ENCODE data around the gene ZFPM1.

Gene ZFPM1

GRCh38 chr16:88434746-88435145 lies 18.3 kb upstream of the ZFPM1 start:
- Histone ChIP-seq H3K9ac (ENCODE audit: insufficient read length) (no peak overlapping the region), H3K27ac (no peak overlapping the region), H3K4me3 (no peak overlapping the region), H3K36me3 (ENCODE audit: insufficient read depth, low read length) (no peaks in the 10 kb centered on the region), H3K9me3 (ENCODE audit: low read depth, low read length) (no peaks in the 10 kb centered on the region)
- no peak for DNase-seq (ENCODE audit: low read depth, low spot score)
- TF ChIP-seq FOXP2 (optimal IDR thresholded peaks at IDR 0.05; ENCODE audit: control extremely low read depth, extremely low read length, insufficient read depth), result no peak
- no peak for TF ChIP-seq POLR2AphosphoS5 (IDR thresholded peaks at IDR 0.05; ENCODE audit: borderline replicate concordance, low read depth, low read length)
- TF ChIP-seq EZH2 (IDR thresholded peaks at IDR 0.05), result no peak

GRCh38 chr16:88435437-88436355 lies 17.4 kb upstream of the ZFPM1 start:
- Histone ChIP-seq H3K4me3 (no peak overlapping the region), H3K9me3 (ENCODE audit: low read depth, low read length) (no peaks in the 10 kb centered on the region), H3K36me3 (ENCODE audit: insufficient read depth, low read length) (no peaks in the 10 kb centered on the region), H3K27ac (no peak overlapping the region), H3K9ac (ENCODE audit: insufficient read length) (no peak overlapping the region)
- TF ChIP-seq FOXP2 (optimal IDR thresholded peaks at IDR 0.05; ENCODE audit: control extremely low read depth, extremely low read length, insufficient read depth) (no peak), POLR2AphosphoS5 (IDR thresholded peaks at IDR 0.05; ENCODE audit: borderline replicate concordance, low read depth, low read length) (no peak), EZH2 (IDR thresholded peaks at IDR 0.05) (no peak)
- no peak for DNase-seq (ENCODE audit: low read depth, low spot score)

- H3K9me3 ChIP-seq (ENCODE audit: low read depth, low read length), result no peaks in the 10 kb centered on the region
- no peak overlapping the region for H3K27ac ChIP-seq
- no peak for DNase-seq (ENCODE audit: low read depth, low spot score)
- H3K36me3 ChIP-seq (ENCODE audit: insufficient read depth, low read length), result no peaks in the 10 kb centered on the region
- no peak overlapping the region for H3K4me3 ChIP-seq
- no peak for TF ChIP-seq FOXP2 (optimal IDR thresholded peaks at IDR 0.05; ENCODE audit: control extremely low read depth, extremely low read length, insufficient read depth)
- no peak for TF ChIP-seq EZH2 (IDR thresholded peaks at IDR 0.05)
- no peak for TF ChIP-seq POLR2AphosphoS5 (IDR thresholded peaks at IDR 0.05; ENCODE audit: borderline replicate concordance, low read depth, low read length)
- no peak overlapping the region for H3K9ac ChIP-seq (ENCODE audit: insufficient read length)
These were observed 16.3 kb upstream of the ZFPM1 start for GRCh38 chr16:88436796-88437195.

DNA sequence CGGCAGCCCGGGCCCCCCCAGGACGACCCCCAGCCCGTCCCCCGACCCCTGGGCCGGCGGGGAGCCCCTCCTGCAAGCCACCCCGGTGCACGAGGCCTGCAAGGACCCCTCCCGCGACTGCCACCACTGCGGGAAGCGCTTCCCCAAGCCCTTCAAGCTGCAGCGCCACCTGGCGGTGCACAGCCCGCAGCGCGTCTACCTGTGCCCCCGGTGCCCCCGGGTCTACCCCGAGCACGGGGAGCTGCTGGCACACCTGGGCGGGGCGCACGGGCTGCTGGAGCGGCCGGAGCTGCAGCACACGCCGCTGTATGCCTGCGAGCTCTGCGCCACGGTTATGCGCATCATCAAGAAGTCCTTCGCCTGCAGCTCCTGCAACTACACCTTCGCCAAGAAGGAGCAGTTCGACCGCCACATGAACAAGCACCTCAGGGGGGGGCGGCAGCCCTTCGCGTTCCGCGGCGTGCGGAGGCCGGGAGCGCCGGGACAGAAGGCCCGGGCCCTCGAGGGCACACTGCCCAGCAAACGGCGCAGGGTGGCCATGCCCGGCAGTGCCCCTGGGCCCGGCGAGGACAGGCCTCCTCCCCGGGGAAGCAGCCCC lies 15.6 kb upstream of the ZFPM1 start:
- H3K4me3 ChIP-seq, result no peak overlapping the region
- no peaks in the 10 kb centered on the region for H3K9me3 ChIP-seq (ENCODE audit: low read depth, low read length)
- no peak for DNase-seq (ENCODE audit: low read depth, low spot score)
- H3K36me3 ChIP-seq (ENCODE audit: insufficient read depth, low read length), result no peaks in the 10 kb centered on the region
- TF ChIP-seq EZH2 (IDR thresholded peaks at IDR 0.05), result no peak
- no peak for TF ChIP-seq FOXP2 (optimal IDR thresholded peaks at IDR 0.05; ENCODE audit: control extremely low read depth, extremely low read length, insufficient read depth)
- no peak for TF ChIP-seq POLR2AphosphoS5 (IDR thresholded peaks at IDR 0.05; ENCODE audit: borderline replicate concordance, low read depth, low read length)
- H3K27ac ChIP-seq, result no peak overlapping the region
- H3K9ac ChIP-seq (ENCODE audit: insufficient read length), result no peak overlapping the region

DNA sequence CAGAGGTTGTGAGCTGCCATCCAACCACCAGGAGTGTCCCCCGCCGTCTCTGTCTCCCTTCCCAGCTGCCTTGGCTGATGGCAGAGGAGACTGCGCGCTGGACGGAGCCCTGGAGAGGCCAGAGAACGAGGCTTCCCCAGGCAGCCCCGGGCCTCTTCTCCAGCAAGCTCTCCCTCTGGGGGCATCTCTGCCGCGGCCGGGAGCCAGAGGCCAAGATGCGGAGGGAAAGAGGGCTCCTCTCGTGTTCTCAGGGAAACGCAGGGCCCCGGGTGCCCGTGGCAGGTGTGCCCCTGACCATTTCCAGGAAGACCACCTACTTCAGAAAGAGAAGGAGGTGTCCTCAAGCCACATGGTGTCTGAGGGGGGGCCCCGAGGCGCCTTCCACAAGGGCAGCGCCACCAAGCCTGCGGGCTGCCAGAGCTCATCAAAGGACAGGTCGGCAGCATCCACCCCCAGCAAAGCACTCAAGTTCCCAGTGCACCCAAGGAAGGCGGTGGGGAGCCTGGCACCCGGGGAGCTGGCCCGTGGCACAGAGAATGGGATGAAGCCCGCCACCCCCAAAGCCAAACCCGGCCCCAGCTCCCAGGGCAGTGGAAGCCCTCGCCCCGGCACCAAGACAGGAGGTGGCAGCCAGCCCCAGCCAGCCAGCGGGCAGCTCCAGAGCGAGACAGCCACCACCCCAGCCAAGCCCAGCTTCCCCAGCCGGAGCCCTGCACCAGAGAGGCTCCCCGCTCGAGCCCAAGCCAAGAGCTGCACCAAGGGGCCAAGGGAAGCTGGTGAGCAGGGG lies 14.8 kb upstream of the ZFPM1 start:
- Histone ChIP-seq H3K36me3 (ENCODE audit: insufficient read depth, low read length) (no peaks in the 10 kb centered on the region), H3K9ac (ENCODE audit: insufficient read length) (no peak overlapping the region), H3K9me3 (ENCODE audit: low read depth, low read length) (no peaks in the 10 kb centered on the region), H3K27ac (no peak overlapping the region), H3K4me3 (no peak overlapping the region)
- no peak for DNase-seq (ENCODE audit: low read depth, low spot score)
- no peak for TF ChIP-seq FOXP2 (optimal IDR thresholded peaks at IDR 0.05; ENCODE audit: control extremely low read depth, extremely low read length, insufficient read depth)
- no peak for TF ChIP-seq POLR2AphosphoS5 (IDR thresholded peaks at IDR 0.05; ENCODE audit: borderline replicate concordance, low read depth, low read length)
- no peak for TF ChIP-seq EZH2 (IDR thresholded peaks at IDR 0.05)

DNA sequence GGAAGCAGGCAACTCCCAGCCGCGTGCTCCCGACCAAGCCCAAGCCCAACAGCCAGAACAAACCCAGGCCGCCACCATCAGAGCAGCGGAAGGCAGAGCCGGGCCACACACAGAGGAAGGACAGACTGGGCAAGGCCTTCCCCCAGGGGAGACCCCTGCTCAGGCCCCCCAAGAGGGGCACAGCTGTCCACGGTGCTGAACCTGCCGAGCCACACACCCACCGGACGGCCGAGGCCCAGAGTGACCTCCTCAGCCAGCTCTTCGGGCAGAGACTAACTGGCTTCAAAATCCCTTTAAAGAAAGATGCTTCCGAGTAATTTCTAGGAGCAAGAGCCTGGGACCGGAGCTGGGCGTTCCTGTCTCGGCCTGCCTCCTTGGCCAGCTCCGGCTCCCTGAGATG lies 14.1 kb upstream of the ZFPM1 start:
- Histone ChIP-seq H3K36me3 (ENCODE audit: insufficient read depth, low read length) (no peaks in the 10 kb centered on the region), H3K27ac (no peak overlapping the region), H3K4me3 (no peak overlapping the region), H3K9me3 (ENCODE audit: low read depth, low read length) (no peaks in the 10 kb centered on the region), H3K9ac (ENCODE audit: insufficient read length) (no peak overlapping the region)
- no peak for DNase-seq (ENCODE audit: low read depth, low spot score)
- TF ChIP-seq POLR2AphosphoS5 (IDR thresholded peaks at IDR 0.05; ENCODE audit: borderline replicate concordance, low read depth, low read length) (no peak), FOXP2 (optimal IDR thresholded peaks at IDR 0.05; ENCODE audit: control extremely low read depth, extremely low read length, insufficient read depth) (no peak), EZH2 (IDR thresholded peaks at IDR 0.05) (no peak)

GRCh38 chr16:88439706-88440105 lies 13.4 kb upstream of the ZFPM1 start:
- Histone ChIP-seq H3K4me3 (no peak overlapping the region), H3K9ac (ENCODE audit: insufficient read length) (no peak overlapping the region), H3K27ac (no peak overlapping the region), H3K36me3 (ENCODE audit: insufficient read depth, low read length) (no peaks in the 10 kb centered on the region), H3K9me3 (ENCODE audit: low read depth, low read length) (no peaks in the 10 kb centered on the region)
- TF ChIP-seq EZH2 (IDR thresholded peaks at IDR 0.05) (no peak), FOXP2 (optimal IDR thresholded peaks at IDR 0.05; ENCODE audit: control extremely low read depth, extremely low read length, insufficient read depth) (no peak), POLR2AphosphoS5 (IDR thresholded peaks at IDR 0.05; ENCODE audit: borderline replicate concordance, low read depth, low read length) (no peak)
- DNase-seq (ENCODE audit: low read depth, low spot score), result no peak

GRCh38 chr16:88440111-88440510 lies 13.0 kb upstream of the ZFPM1 start:
- no peak for DNase-seq (ENCODE audit: low read depth, low spot score)
- no peak overlapping the region for H3K4me3 ChIP-seq
- H3K27ac ChIP-seq, result no peak overlapping the region
- H3K36me3 ChIP-seq (ENCODE audit: insufficient read depth, low read length), result no peaks in the 10 kb centered on the region
- TF ChIP-seq EZH2 (IDR thresholded peaks at IDR 0.05), result no peak
- H3K9ac ChIP-seq (ENCODE audit: insufficient read length), result no peak overlapping the region
- H3K9me3 ChIP-seq (ENCODE audit: low read depth, low read length), result no peaks in the 10 kb centered on the region
